Peyer's patch (tissue), 4 donors: ENCODE data around the gene TUBGCP2. TPM values are rescaled to one million over a fixed set of nuclear protein-coding genes. Genes with fewer than 3 reads are reported as not detected.

Experiments used
- DNase-seq, 3 donors: peaks; one replicate each; pipeline ENCODE4 v3.0.0-alpha.2; 2017 to 2019
- H3K27ac ChIP-seq, 4 donors: fragments of 200-600 bp; sonication (generic); one replicate each; pipeline ENCODE4 v1.5.1; 2016 to 2019
- H3K27me3 ChIP-seq, 2 donors: fragments of 200-600 bp; sonication (generic); one replicate each; pipeline ENCODE4 v1.5.1; 2019
- H3K36me3 ChIP-seq, 3 donors: fragments of 200-600 bp; sonication (generic); one replicate each; pipeline ENCODE4 v1.5.1; 2016 to 2019
- H3K4me1 ChIP-seq, 4 donors: fragments of 200-600 bp; sonication (generic); one replicate each; pipeline ENCODE4 v1.5.1; 2016 to 2019
- H3K4me3 ChIP-seq, 4 donors: fragments of 200-600 bp; sonication (generic); 1 replicate in 3 of 4; 2 replicates in 1 of 4; pipeline ENCODE4 v1.5.1; 2016 to 2019; ENCODE audit warnings: mild to moderate bottlenecking in 1 of 4
- H3K9me3 ChIP-seq, 4 donors: fragments of 200-600 bp; sonication (generic); one replicate each; pipeline ENCODE4 v1.5.1; 2016 to 2019; ENCODE audit warnings: mild to moderate bottlenecking in 1 of 4
- POLR2A ChIP-seq, 2 donors: fragments of 450-650 bp; IDR thresholded peaks; one replicate each; pipeline ENCODE4 v1.5.1; 2017; ENCODE audit warnings: antibody characterized with exemption in 2 of 2, mild to moderate bottlenecking in 2 of 2, moderate library complexity in 2 of 2
- total RNA-seq, 4 donors: library from RNA; depleted of rRNA; stranded (reverse); fragments of >200 nt; gene quantifications; one replicate each; pipeline ENCODE4 v1.1.0, GENCODE V29; 2016
- TF ChIP-seq, protein P1 (sequence below), 6 experiments: fragments of 450-650 bp in 4 of 6; fragments of 200-600 bp in 2 of 6; sonication (generic) in 1 of 6; IDR thresholded peaks; one replicate each; pipeline ENCODE4 v1.5.1; 2017 to 2019; ENCODE audit warnings: antibody characterized with exemption in 6 of 6, mild to moderate bottlenecking in 3 of 6, moderate library complexity in 1 of 6

TUBGCP2 gene
- total RNA-seq, 4 donors from 2014 or later = 40.1 to 85.0 (median 67.8) TPM

DNA sequence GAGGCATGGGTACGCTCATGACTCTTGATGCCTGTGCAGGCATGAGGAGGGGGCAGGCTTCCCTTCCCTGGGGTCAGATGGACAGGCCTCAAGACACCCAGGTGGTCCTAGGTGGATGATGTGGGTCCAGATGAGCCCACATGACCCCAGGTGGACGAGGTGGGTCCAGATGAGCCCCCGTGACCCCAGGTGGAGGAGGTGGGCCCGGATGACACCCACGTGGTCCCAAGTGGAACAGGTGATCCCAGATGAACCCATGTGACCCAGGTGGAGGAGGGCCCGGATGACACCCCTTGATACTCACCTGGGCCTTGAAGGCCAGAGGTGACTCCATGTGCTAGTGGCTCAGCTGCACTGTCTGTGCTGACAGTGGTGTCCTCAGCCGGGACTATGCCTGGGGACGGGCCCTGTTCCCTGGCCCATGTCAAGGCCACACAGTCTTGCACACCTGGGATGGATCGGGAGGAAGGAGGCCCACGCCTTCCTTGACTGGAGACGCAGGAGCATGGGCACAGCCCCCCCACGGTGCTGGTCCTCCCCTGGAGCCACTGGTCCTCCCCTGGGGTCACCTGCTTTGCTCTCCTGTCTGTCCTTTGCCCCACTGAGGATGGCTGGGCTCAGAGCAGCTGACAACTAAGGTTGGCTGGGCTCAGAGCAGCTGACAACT lies 41.7 kb upstream of the TUBGCP2 start:
- DNase-seq = no peak
- Histone ChIP-seq H3K27ac (peak overlapping the region in 1 of 4 donors; percentile 30), H3K4me1 (peaks cover 0 to 16% (median 0%) of the 10 kb centered on the region in 4 donors), H3K27me3 (no peaks in the 10 kb centered on the region), H3K9me3 (no peaks in the 10 kb centered on the region), H3K36me3 (peaks cover 0 to 25% (median 0%) of the 10 kb centered on the region in 3 donors), H3K4me3 (no peak overlapping the region)
- TF ChIP-seq POLR2A (IDR thresholded peaks at IDR 0.05) = no peak
- TF ChIP-seq, protein P1, sequence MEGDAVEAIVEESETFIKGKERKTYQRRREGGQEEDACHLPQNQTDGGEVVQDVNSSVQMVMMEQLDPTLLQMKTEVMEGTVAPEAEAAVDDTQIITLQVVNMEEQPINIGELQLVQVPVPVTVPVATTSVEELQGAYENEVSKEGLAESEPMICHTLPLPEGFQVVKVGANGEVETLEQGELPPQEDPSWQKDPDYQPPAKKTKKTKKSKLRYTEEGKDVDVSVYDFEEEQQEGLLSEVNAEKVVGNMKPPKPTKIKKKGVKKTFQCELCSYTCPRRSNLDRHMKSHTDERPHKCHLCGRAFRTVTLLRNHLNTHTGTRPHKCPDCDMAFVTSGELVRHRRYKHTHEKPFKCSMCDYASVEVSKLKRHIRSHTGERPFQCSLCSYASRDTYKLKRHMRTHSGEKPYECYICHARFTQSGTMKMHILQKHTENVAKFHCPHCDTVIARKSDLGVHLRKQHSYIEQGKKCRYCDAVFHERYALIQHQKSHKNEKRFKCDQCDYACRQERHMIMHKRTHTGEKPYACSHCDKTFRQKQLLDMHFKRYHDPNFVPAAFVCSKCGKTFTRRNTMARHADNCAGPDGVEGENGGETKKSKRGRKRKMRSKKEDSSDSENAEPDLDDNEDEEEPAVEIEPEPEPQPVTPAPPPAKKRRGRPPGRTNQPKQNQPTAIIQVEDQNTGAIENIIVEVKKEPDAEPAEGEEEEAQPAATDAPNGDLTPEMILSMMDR (IDR thresholded peaks at IDR 0.05) = no peak

DNA sequence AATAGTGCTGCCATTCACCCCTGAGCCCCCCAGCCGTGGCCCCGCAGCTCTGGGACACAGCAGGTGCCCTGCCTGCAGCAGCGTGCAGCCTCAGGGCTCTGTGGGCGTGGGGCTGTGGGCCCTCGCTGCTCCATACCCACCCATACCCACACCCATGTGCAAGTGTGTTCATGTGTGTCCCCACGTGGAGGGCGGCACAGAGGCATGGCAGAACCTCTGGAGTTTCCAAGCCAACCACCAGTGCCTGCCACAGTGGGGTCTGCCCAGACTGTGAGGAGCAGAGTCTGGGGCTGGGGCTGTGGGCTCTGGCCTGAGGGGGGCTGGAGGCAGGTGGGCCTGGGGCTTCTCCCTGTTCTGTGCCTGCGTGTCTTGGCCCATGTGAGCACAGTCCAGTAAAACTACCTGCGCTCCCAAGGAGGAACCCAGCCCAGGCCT lies 40.9 kb upstream of the TUBGCP2 start:
- Histone ChIP-seq H3K27me3 (no peaks in the 10 kb centered on the region), H3K4me1 (peaks cover 0 to 16% (median 0%) of the 10 kb centered on the region in 4 donors), H3K27ac (peak overlapping the region in 1 of 4 donors; percentile 28), H3K9me3 (no peaks in the 10 kb centered on the region), H3K36me3 (peaks cover 0 to 17% (median 0%) of the 10 kb centered on the region in 3 donors), H3K4me3 (peak overlapping the region in 2 of 4 donors; percentile 14 to 57)
- DNase-seq = no peak
- TF ChIP-seq, protein P1 (IDR thresholded peaks at IDR 0.05) = no peak
- TF ChIP-seq POLR2A (IDR thresholded peaks at IDR 0.05) = no peak

DNA sequence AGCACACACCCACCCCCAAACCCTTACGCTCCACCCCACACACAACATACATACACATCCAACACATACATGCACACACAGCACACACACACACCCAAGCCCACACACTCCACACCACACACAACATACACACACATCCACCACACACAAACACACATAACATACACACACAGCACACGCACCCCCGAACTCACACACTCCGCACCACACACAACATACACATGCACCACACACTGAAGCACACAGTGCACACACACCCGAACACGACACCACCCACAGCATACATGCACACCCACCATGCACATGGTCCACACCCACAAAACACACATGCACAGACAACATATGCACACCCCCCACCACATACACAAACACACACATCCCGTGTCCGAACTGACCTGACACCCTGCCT lies 40.5 kb upstream of the TUBGCP2 start:
- TF ChIP-seq, protein P1 (IDR thresholded peaks at IDR 0.05) = no peak
- TF ChIP-seq POLR2A (IDR thresholded peaks at IDR 0.05) = no peak
- Histone ChIP-seq H3K27ac (peak overlapping the region in 1 of 4 donors; percentile 28), H3K4me1 (peaks cover 0 to 16% (median 0%) of the 10 kb centered on the region in 4 donors), H3K36me3 (peaks cover 0 to 17% (median 0%) of the 10 kb centered on the region in 3 donors), H3K4me3 (peak overlapping the region in 2 of 4 donors; percentile 14 to 57), H3K27me3 (no peaks in the 10 kb centered on the region), H3K9me3 (no peaks in the 10 kb centered on the region)
- DNase-seq = no peak

DNA sequence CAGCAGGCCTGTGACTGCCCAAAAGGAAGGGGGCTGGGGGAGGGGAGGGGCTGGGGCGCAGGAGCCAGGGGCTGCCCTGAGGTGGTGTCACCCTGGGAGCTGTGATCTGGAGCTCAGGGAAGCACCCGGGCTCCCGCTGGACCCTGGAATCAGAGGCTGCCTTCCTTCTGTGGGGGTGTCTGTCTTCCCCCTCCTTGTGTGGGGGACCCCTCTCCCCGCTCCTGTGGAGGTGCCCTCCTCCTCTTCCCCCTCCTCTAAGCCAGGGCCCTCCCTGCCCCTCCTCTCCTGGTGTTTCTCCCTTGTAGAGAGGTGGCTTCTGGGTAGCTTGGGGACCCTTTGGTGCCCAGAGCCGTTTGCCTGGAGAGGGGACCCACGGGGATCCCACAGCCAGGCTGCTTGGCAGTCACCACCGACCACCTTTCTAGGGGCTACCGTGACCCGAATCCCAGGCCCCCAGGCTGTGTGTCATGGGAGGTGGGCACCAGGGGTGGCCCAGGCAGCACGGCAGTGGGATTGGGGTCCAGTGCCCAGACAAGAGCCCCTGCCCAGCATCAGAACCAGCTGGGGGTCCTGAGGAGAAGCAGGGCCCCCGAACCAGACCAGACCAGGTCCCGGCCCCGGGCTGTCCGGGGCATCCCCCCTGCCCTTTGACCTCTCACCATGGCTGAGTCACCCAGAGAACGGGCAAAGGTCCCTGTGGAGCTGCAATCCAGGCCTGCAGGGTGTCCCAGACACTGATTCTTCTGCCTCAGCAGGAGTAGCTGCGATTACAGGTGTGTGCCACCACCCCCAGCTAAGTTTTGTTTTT lies 39.2 kb upstream of the TUBGCP2 start:
- peak in 2 of 3 donors; percentile 84 to 88 for DNase-seq
- Histone ChIP-seq H3K27ac (peak overlapping the region in 3 of 4 donors; percentile 87 to 96 (median 90)), H3K4me1 (peaks cover 0 to 21% (median 0%) of the 10 kb centered on the region in 4 donors), H3K9me3 (no peaks in the 10 kb centered on the region), H3K27me3 (no peaks in the 10 kb centered on the region), H3K36me3 (peaks cover 0 to 17% (median 0%) of the 10 kb centered on the region in 3 donors), H3K4me3 (peak overlapping the region in 3 of 4 donors; percentile 28 to 68 (median 57))
- TF ChIP-seq, protein P1 (IDR thresholded peaks at IDR 0.05) = peak in 2 of 6 experiments; percentile 34 to 51
- peak; percentile 35 to 55 for TF ChIP-seq POLR2A (IDR thresholded peaks at IDR 0.05)

DNA sequence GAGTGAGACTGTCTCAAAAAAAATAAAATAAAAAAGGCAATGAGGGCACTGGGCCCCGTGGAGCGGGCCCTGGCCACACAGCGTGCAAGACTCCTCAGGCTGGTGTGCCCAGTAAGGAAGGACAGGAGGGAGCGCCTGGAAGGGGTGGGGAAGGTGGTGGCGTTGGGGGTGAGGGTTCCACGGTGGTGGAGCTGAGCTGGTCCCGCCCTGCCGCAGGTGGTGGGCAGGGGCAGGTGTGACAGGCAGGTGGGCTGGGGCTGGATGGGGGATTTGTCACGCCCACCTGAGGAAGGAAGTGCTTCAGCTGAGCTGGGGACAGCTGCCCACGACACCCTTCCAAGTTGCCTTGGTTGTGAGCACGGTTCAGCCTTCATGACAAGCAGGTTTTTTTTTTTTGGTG lies 37.7 kb upstream of the TUBGCP2 start:
- DNase-seq = no peak
- no peak for TF ChIP-seq POLR2A (IDR thresholded peaks at IDR 0.05)
- TF ChIP-seq, protein P1 (IDR thresholded peaks at IDR 0.05) = no peak
- Histone ChIP-seq H3K27me3 (no peaks in the 10 kb centered on the region), H3K36me3 (peaks cover 0 to 6% (median 0%) of the 10 kb centered on the region in 3 donors), H3K9me3 (no peaks in the 10 kb centered on the region), H3K4me1 (peaks cover 0 to 21% (median 0%) of the 10 kb centered on the region in 4 donors), H3K4me3 (no peak overlapping the region), H3K27ac (peak overlapping the region in 1 of 4 donors; percentile 23)
